Hematopoietic multipotent progenitor cell treated with erythropoietin and hydrocortisone succinate and interleukin-3 and kit ligand, for 15 days (in vitro differentiated cells): Measurements from ENCODE around the gene GBP4.

Source experiments
- DNase-seq: peaks from one replicate; pipeline ENCODE4 v3.0.0-alpha.2; 2015; ENCODE audit warnings: low spot score

GBP4 gene

DNA sequence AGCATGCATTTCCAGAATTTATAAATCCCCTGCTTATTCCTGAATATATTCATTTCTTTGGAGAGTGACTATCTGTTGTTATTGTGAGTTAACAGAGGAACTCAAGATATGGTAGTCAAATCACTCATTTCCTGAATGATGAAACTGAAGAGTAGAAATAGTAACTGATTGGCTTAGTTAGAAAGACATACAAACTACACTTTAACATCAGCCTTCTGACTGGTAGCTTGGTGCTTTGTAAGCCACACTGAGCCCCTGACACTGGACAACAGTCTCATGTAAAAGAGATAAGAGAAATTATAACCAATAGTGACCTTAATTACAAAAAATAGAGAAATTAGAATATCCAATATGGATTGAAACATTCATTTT, 27.7 kb downstream of the GBP4 start:
- DNase-seq = no peak

DNA sequence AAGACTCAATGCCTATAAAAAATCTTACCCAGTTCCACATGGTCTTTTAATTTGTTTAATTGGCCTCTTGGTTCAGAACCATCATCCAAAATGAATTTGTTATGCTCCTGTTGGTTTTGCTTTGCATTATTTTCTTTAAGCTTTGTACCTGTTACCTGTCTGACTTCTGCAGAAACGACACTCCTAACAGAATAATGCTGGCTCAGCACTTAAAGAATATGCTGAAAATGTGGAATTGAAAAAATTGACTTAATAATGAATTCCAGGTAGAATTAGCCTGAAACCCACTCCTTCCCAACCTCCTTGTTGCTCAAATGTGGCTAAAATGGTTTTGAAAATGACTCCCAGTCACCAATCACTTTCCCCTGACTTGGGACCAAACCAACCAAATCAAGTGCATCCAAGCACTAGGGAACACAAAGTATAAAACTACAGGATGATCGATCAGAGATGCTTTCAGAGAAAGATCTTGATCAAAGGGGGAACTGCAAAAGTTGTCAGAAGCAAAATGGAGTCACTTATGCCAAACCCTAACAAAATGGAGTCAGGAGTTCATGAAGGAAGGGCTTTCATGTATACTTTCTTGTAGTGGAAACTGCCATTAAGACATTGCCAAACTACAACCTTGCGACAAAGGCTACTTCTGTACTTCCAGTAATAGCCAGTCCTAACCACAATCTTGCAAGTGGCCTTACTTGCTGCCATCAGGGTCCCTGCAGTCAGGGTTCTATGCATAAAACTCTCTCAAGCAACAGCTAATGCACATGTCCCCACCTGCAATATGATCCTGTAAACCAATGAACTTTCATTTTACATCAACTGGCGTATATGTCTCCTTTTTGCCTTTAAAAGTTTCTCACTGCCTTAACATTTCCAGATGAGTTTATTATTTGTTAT, 28.3 kb downstream of the GBP4 start:
- DNase-seq = no peak

DNA sequence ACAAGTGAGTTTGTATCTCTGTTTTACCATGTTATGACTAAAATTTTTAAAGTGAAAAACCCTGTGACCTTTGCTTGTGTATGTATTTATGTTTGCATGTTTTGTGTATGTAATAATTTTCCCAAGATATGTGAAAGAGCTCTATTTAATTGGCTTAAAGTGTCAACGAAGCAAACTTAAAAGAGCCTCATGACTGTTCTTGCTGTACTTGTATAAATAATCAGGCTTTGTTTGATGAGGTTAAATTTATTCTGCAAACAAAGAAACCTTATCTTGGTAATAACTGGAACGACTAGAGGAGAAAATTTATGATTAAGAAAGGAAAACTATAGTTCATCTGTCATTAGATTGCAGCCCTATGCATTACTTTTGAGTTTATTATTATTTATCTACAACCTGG, 29.6 kb downstream of the GBP4 start:
- no peak for DNase-seq

DNA sequence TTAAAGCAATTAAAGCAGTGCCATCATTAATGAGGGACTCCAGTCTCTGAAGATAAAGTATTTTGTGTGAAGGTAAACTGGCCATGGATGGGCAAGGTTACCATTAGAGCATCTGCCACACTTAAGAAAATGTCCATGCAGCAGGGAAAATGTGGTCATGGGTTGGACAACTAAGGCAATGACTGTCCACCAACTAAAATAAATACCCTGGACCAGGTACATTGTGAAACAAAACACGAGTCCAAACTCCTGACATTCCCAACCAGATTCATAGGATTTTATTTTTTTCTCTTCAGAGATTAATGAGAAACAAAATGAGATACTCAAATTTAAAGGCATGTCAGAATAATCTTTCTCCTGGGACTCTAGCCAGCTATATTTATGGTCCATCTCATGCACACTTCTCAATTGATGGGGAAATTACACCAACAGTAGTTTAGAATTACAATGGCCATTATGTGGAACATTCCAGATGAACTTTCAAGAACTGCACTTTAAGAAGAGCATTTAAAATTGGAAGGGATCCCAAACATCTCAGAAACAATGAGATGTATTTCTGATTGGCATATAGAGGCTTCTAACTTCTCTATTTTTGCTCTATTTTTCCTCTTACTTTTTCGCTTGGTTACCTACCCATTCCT, 31.0 kb downstream of the GBP4 start:
- DNase-seq = no peak

DNA sequence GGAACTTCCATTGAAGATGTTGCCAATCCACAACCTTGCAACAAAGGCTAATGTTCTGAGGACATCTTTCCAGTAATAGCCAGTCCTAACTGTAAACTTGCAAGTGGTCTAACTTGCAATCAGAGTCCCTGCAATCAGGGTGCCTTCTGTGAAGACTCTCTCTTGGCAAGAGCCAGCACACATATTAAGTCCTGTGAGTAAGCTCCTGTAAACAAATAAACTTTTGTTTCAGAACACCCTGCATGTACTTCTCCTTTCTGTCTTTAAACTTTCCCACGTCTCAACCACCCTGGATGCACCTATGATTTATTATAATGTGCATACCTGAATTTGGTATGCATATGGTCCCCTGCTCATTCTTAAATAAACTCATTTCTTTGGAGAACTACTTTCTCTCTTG, 32.0 kb downstream of the GBP4 start:
- no peak for DNase-seq

DNA sequence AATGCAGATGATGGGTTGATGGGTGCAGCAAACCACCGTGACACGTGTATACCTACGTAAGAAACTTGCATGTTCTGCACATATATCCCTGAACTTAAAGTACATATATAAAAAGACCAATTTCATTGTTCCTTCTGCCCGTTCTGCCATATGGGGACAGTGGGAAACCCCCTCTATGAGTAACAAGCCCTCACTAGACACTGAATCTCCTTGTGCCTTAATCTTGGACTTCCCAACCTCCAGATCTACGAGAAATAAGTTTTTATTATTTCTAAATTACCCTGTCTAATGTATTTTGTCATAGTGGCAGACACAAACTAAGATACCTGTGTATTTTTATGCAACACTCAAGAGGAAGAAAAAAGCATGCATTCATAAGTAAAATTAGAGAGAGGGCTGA, 32.9 kb downstream of the GBP4 start:
- no peak for DNase-seq

DNA sequence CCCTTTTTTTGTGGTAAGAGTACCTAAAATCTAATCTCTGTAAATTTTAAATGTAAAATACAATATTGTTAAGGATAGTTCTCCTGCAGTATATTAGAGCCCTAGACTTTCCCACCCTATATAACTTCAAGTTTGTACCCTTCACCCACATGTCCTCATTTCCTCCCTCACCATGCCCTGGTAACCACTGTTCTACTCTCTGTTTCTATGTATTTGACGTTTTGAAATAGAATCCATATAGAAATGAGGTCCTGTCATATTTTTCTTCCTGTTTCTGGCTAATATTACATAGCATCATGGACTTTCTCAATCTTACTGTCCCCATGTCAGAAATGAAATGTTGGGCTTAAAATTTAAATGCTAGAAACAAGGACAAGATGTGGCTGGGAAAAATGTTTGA, 47.7 kb downstream of the GBP4 start:
- no peak for DNase-seq

DNA sequence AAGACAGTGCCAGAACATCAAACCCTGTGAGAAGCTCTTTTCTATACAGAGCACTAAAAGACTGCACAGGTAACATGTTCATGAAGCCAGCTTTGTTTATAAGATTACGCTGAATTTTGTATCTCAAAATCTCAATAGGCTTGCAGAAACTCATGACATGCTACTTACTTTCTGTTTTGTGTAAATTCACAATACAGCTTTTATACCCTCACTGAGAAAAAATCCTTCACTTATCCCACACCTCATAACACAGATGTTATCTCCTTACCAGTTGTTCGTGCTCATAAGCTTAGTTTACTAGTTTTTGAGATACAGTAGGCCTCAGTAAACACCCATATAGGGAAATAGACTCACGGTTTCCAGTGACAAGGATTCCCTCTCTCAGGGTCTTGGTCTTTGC, 48.8 kb downstream of the GBP4 start:
- DNase-seq = no peak

DNA sequence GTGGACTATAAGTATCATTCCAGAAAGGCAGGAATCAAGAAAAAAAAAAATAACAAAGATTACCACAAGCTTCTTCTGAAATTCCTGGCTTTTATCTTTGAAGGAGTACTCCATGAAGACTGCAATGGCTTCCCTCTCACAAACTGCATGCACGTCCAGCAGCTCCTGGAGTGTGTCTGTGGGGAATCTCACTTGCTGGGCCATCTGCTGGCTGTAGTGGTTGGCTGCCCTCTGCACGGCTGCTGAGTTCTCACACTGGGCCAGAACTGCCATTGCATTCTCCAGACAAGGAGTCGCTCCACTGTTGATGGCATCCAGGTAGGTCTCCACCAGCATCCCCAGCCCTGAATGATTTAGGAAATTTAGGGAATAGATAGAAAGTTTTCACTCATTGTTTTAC, 49.5 kb downstream of the GBP4 start:
- no peak for DNase-seq

DNA sequence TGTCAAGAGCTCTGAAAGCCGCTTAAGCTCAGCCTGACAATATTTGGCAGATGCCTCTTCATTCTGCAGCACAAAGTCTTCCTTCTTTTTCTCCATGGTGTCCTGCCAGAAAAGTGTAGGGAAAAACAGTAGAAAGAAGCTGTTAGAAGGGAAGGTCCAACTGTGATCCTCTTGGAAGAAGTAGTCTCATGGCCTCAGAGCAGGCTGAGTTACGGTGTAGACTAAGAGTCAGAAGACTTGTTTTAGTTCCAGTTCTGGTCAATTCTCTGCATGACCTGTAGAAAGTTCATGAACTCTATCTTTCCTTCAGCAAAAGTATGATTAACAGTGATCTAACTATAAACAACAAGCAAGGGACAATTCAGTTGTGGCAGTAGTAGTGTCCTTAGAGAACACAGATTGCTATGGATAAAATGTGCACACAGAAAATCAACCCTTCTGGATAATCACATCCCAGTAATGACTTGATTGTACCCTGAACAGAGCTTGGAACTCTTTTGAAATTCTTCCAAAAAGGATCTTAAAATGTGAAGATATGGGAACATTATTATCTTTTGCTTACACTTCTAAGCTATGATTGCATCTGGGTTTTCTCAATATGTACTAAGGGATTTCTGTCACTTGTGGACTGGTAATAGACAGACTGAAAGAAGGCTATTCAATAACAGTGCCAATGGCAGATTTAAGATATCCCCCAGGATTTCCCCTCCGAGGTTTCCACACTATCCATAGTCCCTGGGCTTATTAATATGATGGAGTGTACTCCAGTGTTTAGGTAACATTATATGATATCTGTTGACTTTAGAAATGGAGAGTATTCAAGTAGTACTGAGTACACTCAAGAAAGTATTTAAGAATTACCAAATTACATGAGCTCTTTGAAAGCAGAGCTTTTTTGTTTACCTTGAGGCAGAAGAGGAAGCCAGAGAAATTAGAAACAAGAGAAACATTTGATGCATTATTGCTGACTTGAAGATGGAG, 50.8 kb downstream of the GBP4 start:
- no peak for DNase-seq

DNA sequence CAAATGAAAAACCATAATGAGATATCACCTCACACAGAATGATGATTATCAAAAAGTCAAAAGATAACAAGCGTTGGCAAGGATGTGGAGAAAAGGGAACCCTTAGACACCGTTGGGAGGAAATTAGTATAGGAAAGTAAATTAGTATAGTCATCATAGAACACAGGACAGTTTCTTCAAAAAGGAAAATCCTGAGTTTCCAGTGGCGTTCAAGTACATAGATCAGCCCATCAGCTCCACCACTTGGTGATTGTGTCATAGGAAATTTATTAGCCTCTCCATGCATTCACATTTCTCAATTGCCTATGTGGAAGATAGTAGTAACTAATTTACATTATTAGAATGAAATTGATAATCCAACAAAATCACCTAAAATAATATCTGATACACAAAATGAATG, 52.0 kb downstream of the GBP4 start:
- no peak for DNase-seq

DNA sequence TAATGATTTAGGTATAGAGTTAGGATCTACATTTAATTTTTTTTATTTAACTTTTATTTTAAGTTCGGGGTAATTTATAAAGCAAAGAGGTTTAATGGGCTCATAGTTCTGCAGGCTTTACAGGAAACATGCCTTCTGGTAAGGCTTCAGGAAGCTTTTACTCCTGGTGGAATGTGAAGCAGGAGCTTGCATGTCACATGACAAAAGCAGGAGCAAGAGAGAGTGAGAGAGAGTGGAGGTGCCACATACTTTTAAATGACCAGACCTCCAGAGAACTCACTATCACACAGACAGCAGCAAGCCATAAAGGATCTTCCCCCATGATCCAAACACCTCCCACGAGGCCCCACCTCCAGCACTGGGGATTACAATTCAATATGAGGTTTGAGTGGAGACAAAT, 55.3 kb downstream of the GBP4 start:
- DNase-seq = no peak

DNA sequence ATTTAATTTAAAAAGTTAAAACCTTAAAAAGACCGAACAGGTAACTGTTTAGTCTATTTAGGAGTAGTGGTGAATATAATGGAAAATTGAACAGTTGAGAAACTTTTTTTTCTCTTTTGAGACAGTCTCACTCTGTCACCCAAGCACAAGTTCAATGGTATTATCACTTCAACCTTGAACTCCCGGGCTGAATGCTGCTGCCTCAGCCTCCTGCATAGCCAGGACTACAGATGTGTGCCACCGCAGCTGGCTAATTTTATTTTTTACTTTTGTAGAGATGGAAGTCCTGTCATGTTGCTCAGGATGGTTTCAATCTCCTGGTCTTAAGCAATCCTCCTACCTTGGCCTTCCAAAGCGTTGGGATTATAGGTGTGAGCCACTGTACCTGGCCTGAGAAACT, 56.6 kb downstream of the GBP4 start:
- no peak for DNase-seq

DNA sequence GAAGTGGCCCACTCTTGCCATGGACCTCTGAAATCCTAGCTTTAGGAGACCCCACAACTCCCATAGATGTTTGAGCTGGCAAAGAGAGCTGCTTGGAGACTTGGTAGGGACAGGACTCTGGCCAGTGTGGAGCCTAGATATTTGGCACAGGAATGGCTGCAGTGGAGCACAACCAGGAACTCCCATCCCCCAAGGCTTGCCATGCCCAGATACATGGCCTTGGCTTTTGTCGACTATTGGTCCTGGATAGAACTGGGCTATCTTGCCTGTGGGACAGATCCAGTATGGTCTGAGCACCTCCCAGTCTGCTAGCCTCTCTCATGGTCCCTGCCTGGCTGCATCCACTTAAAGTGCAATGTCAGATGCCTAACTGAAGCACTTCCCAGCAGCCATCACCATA, 65.0 kb downstream of the GBP4 start:
- no peak for DNase-seq
